Transverse colon (tissue), 4 donors: ENCODE measurements around the gene MYOM1.

Source experiments
- EP300 ChIP-seq: sonication (generic); formaldehyde crosslinking; IDR thresholded peaks from one replicate; pipeline ENCODE4 v1.6.1; 2017; ENCODE audit warnings: antibody characterized with exemption, low read depth
- POLR2A ChIP-seq: fragments of 450-650 bp; IDR thresholded peaks from one replicate; pipeline ENCODE4 v1.6.1; 2016; ENCODE audit warnings: antibody characterized with exemption, mild to moderate bottlenecking, moderate library complexity
- POLR2AphosphoS5 ChIP-seq, 3 donors: sonication (generic); formaldehyde crosslinking; IDR thresholded peaks; one replicate each; pipeline ENCODE4 v1.6.1; 2016; ENCODE audit warnings: antibody characterized with exemption in 3 of 3
- TF ChIP-seq, protein P1 (sequence below), 5 experiments: fragments of 200-600 bp in 3 of 5; fragments of 450-650 bp in 2 of 5; sonication (generic) in 3 of 5; IDR thresholded peaks; 1 replicate in 2 of 5; 2 replicates in 3 of 5; pipeline ENCODE4 v1.5.1; 2016 to 2017; ENCODE audit warnings: antibody characterized with exemption in 5 of 5, inconsistent platforms in 3 of 5, mild to moderate bottlenecking in 2 of 5, moderate library complexity in 1 of 5

DNA sequence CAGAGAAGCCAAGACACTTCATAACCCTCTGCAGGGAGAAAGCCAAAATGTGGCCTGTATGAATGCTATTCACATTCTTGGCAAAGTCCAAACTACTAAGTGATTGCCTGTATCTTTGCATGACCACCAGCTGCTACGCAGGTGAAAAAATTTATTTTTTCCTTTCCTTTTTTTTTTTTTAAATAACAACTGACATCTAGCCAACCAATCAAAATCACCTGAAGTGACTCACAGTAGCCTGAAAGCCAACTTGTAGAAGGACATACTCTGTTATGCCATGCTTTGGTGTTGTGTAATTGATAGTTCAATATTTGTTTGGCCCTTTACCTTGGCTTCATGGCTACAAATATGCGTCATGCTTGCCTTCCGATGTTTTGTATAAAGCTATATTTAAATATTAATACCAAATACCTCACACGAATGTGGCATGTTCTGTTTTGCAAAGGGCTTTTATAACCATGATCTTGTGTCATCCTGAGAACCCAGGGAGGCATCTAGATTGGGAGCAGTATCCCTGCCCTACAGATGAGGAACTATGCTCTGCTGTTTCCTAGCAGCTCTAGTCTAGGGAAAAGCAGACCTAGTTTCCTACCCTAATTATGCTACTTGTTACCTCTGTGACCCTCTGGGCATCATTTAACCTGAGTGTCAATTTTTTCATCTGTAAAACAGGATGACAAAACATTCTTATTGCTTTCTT, 102.1 kb downstream of the MYOM1 start:
- TF ChIP-seq EP300 (no peak), POLR2AphosphoS5 (IDR thresholded peaks at IDR 0.05) (no peak), POLR2A (no peak)
- TF ChIP-seq, protein P1, sequence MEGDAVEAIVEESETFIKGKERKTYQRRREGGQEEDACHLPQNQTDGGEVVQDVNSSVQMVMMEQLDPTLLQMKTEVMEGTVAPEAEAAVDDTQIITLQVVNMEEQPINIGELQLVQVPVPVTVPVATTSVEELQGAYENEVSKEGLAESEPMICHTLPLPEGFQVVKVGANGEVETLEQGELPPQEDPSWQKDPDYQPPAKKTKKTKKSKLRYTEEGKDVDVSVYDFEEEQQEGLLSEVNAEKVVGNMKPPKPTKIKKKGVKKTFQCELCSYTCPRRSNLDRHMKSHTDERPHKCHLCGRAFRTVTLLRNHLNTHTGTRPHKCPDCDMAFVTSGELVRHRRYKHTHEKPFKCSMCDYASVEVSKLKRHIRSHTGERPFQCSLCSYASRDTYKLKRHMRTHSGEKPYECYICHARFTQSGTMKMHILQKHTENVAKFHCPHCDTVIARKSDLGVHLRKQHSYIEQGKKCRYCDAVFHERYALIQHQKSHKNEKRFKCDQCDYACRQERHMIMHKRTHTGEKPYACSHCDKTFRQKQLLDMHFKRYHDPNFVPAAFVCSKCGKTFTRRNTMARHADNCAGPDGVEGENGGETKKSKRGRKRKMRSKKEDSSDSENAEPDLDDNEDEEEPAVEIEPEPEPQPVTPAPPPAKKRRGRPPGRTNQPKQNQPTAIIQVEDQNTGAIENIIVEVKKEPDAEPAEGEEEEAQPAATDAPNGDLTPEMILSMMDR (IDR thresholded peaks at IDR 0.05) = no peak
